ENCODE measurements around the gene VAV1.
A peak's percentile ranks its signal among the peaks of the same experiment; 100 is the strongest.
"Not testable (repeated sequence)": the region's sequence is repeated elsewhere in the genome, so short reads cannot be mapped to it uniquely, and the experiment has no call there.

Gene VAV1

GRCh38 chr19:6761053-6761676 is 11.3 kb upstream of the VAV1 start:
- no peak for DNase-seq (ENCODE audit: low spot score)

GRCh38 chr19:6762253-6762797 is 10.2 kb upstream of the VAV1 start:
- DNase-seq (ENCODE audit: low spot score): not testable (repeated sequence)

- DNase-seq (ENCODE audit: low spot score): no peak
Measured at GRCh38 chr19:6765738-6766356, 6.7 kb upstream of the VAV1 start.

- DNase-seq (ENCODE audit: low spot score): no peak
Measured at GRCh38 chr19:6766357-6767080, 6.0 kb upstream of the VAV1 start.

- peak; percentile 71 for DNase-seq (ENCODE audit: low spot score)
Measured at GRCh38 chr19:6767081-6767356, 5.5 kb upstream of the VAV1 start.

- peak; percentile 97 for DNase-seq (ENCODE audit: low spot score)
Measured at GRCh38 chr19:6767357-6768235, 4.9 kb upstream of the VAV1 start, which contains the start of gene SH2D3A. Gene SH2D3A, minus strand, starts transcription at chr19:6767435. Its CDS starts 3,687 bp downstream, at chr19:6763748.

GRCh38 chr19:6768236-6768785 is 4.2 kb upstream of the VAV1 start:
- no peak for DNase-seq (ENCODE audit: low spot score)

- DNase-seq (ENCODE audit: low spot score): peak; percentile 27
Measured at GRCh38 chr19:6769006-6769619, 3.4 kb upstream of the VAV1 start.

GRCh38 chr19:6771648-6772027 is 870 bp upstream of the VAV1 start:
- DNase-seq (ENCODE audit: low spot score): not testable (repeated sequence)

GRCh38 chr19:6772866-6773322 is 386 bp downstream of the VAV1 start:
- DNase-seq (ENCODE audit: low spot score): no peak

GRCh38 chr19:6773323-6773931 is 919 bp downstream of the VAV1 start:
- peak; percentile 40 for DNase-seq (ENCODE audit: low spot score)

- no peak for DNase-seq (ENCODE audit: low spot score)
Measured at GRCh38 chr19:6774821-6775707, 2.6 kb downstream of the VAV1 start.

GRCh38 chr19:6776045-6776444 is 3.5 kb downstream of the VAV1 start:
- not testable (repeated sequence) for DNase-seq (ENCODE audit: low spot score)

- no peak for DNase-seq (ENCODE audit: low spot score)
Measured at GRCh38 chr19:6776999-6777398, 4.5 kb downstream of the VAV1 start.

- DNase-seq (ENCODE audit: low spot score): no peak
Measured at GRCh38 chr19:6777434-6777833, 4.9 kb downstream of the VAV1 start.

GRCh38 chr19:6778386-6778785 is 5.9 kb downstream of the VAV1 start:
- no peak for DNase-seq (ENCODE audit: low spot score)

- DNase-seq (ENCODE audit: low spot score): no peak
Measured at GRCh38 chr19:6779206-6779605, 6.7 kb downstream of the VAV1 start.

GRCh38 chr19:6787393-6787792 is 14.9 kb downstream of the VAV1 start:
- DNase-seq (ENCODE audit: low spot score): no peak

GRCh38 chr19:6788896-6789295 is 16.4 kb downstream of the VAV1 start:
- no peak for DNase-seq (ENCODE audit: low spot score)

All from CD4-positive, alpha-beta T cell treated with Interleukin-2 at 100 ng/mL for 4 hours (primary cell).